ENCODE results near the gene CARD11. TPM values are rescaled to one million over a fixed set of nuclear protein-coding genes. Genes with fewer than 3 reads are reported as not detected.

Gene CARD11
- total RNA-seq, 2 experiments from 2014 or later, result 136 to 196 TPM

DNA sequence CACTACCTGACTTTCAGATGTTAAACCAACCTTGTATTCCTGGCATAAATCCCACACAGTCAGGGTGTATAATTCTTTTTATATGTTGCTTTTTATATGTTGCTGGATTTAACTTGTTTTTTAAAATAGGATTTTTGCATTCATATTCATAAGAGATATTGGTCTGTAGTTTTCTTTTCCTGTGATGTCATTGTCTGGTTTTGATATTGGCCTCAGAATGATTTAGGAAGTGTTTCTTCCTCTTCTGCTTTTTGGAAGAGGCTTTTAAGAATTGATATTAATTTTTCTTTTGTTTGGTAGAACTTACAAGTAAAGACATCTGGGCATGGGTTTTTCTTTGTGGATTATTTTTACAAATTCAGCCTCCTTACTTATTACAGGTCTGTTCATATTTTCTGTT is 93.1 kb downstream of the CARD11 start:
- no peak overlapping the region for H3K27ac Mint-ChIP-seq
- no peak overlapping the region for H3K4me3 Mint-ChIP-seq
- ATAC-seq (no peak), DNase-seq (no peak)
- peaks cover 14% of the 10 kb centered on the region for H3K9me3 Mint-ChIP-seq (ENCODE audit: low read depth)
- no peaks in the 10 kb centered on the region for H3K27me3 Mint-ChIP-seq
- CTCF ChIA-PET, result no interaction called here
- H3K36me3 Mint-ChIP-seq, result peaks cover 91% of the 10 kb centered on the region
- peaks cover 71% of the 10 kb centered on the region for H3K4me1 Mint-ChIP-seq

DNA sequence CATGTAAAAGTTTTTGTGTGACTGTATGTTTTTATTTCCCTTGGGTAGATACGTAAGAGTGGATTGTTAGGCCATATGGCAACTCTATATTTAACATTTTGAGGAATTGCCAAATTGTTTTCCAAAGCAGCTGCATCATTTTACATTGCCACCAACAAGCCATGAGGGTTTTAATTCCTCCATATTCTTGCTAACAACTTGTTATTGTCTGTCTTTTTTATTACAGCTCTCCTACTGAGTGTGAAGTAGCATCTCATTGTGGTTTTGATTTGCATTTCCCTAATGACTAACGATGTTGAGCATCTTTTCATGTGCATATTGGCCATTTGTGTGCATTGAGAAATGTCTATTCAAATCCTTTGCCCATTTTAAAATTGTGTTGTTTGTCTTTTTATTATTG is 94.9 kb downstream of the CARD11 start:
- Mint-ChIP-seq H3K4me1 (peaks cover 55% of the 10 kb centered on the region), H3K27ac (peak overlapping the region; percentile 6), H3K4me3 (no peak overlapping the region), H3K27me3 (no peaks in the 10 kb centered on the region), H3K36me3 (peaks cover 91% of the 10 kb centered on the region), H3K9me3 (ENCODE audit: low read depth) (peaks cover 14% of the 10 kb centered on the region)
- CTCF ChIA-PET, result interaction anchor here (1.3 kb wide), 1 partner anchor 36 kb away, joined by 3 read pairs; no protein-coding TSS in a partner anchor
- ATAC-seq, result no peak
- no peak for DNase-seq

DNA sequence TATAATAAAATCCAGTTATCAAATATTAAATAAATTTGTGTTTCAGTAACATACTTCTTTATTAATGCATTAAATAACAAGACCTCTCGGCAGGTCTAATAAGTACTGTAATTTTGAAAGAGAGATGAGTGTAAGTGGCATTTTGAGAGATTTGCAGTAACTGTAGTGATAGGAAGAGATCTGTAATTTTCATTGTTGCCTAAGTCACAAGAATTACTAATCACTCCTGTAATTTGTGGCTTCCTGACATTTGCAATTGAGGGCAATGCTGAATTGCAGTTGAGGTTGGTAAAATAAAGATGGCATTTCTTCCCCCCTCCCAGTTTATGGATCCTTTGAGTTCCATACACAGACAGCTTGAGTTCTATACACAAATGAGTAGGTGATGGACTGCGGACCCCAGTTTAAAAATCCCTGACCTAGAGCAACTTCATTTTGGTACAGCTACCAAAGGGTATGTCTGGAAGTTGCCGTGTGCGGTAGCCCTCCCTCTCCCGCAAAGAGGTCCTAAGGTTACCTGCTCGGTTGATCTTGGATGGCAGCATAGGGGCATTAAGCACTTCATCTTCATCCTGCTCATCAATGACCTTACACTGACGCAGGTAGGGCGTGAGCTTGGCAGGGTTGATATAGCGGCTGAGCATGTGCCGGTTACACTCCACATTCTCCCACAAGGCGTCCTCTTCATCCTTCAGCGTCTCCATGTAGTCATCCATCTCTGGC is 96.4 kb downstream of the CARD11 start:
- CTCF ChIA-PET, result interaction anchor here (0.7 to 1.3 kb wide), 2 partner anchors 9 to 37 kb away, joined by 3 read pairs; no protein-coding TSS in a partner anchor
- Mint-ChIP-seq H3K4me1 (peaks cover 46% of the 10 kb centered on the region), H3K27me3 (no peaks in the 10 kb centered on the region), H3K9me3 (ENCODE audit: low read depth) (peaks cover 14% of the 10 kb centered on the region), H3K36me3 (peaks cover 89% of the 10 kb centered on the region), H3K27ac (no peak overlapping the region), H3K4me3 (no peak overlapping the region)
- DNase-seq (peak; percentile 33), ATAC-seq (no peak)

- DNase-seq, result peak; percentile 11
- H3K27ac Mint-ChIP-seq, result peak overlapping the region; percentile 1
- CTCF ChIA-PET, result no interaction called here
- no peak for ATAC-seq
- H3K4me1 Mint-ChIP-seq, result peaks cover 31% of the 10 kb centered on the region
- no peaks in the 10 kb centered on the region for H3K27me3 Mint-ChIP-seq
- H3K9me3 Mint-ChIP-seq (ENCODE audit: low read depth), result peaks cover 2% of the 10 kb centered on the region
- peaks cover 88% of the 10 kb centered on the region for H3K36me3 Mint-ChIP-seq
- H3K4me3 Mint-ChIP-seq, result no peak overlapping the region
Observed at GRCh38 chr7:2945171-2945570, 98.5 kb downstream of the CARD11 start.

- Mint-ChIP-seq H3K9me3 (ENCODE audit: low read depth) (no peaks in the 10 kb centered on the region), H3K4me1 (peaks cover 30% of the 10 kb centered on the region), H3K27ac (peak overlapping the region; percentile 20), H3K4me3 (no peak overlapping the region), H3K36me3 (peaks cover 88% of the 10 kb centered on the region), H3K27me3 (no peaks in the 10 kb centered on the region)
- DNase-seq (no peak), ATAC-seq (no peak)
- CTCF ChIA-PET, result no interaction called here
Observed at GRCh38 chr7:2944739-2945138, 98.9 kb downstream of the CARD11 start.

- Mint-ChIP-seq H3K27me3 (no peaks in the 10 kb centered on the region), H3K4me3 (no peak overlapping the region), H3K9me3 (ENCODE audit: low read depth) (no peaks in the 10 kb centered on the region), H3K36me3 (peaks cover 88% of the 10 kb centered on the region), H3K4me1 (peaks cover 25% of the 10 kb centered on the region), H3K27ac (no peak overlapping the region)
- ATAC-seq (no peak), DNase-seq (peak; percentile 36)
- CTCF ChIA-PET, result no interaction called here
Observed at GRCh38 chr7:2943851-2944601, 99.6 kb downstream of the CARD11 start.

DNA sequence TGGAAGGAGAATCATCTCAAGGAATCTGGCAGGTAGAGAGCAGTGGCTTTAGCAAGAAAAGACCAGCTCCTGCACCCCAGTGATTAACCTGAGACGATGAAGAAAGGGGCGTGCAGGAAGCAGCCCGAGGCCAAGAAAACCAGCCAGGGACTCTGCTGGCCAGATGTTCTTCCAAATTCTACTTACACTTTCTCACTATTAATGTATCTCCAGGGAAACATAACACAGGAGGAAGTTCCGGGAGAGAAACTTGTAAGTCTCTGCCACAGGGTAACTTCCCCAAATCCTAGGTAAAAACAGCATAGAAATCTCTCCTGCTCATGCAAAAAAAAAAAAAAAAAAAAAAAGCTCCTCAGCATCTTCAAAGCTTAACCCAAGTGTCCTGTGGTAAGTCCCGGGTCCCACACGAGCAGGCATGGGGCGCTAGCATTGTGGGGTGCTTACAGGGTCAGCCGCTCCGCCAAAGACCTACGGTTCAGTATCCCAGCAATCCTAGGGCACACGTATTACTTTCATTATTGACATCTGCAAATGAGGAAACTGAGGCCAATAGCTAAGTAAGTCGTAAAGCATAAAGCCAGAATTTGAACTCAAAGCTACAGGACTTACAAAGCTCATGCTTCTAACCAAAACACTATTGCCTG is 102.3 kb downstream of the CARD11 start:
- Mint-ChIP-seq H3K4me1 (peaks cover 12% of the 10 kb centered on the region), H3K27ac (peak overlapping the region; percentile 16), H3K27me3 (no peaks in the 10 kb centered on the region), H3K9me3 (ENCODE audit: low read depth) (no peaks in the 10 kb centered on the region), H3K4me3 (no peak overlapping the region), H3K36me3 (peaks cover 81% of the 10 kb centered on the region)
- peak; percentile 21 for DNase-seq
- CTCF ChIA-PET, result interaction anchor here (1.5 kb wide), 1 partner anchor 52 kb away, joined by 3 read pairs; no protein-coding TSS in a partner anchor
- no peak for ATAC-seq

GRCh38 chr7:2940466-2940865 is 103.2 kb downstream of the CARD11 start:
- Mint-ChIP-seq H3K9me3 (ENCODE audit: low read depth) (no peaks in the 10 kb centered on the region), H3K4me1 (peaks cover 12% of the 10 kb centered on the region), H3K27me3 (no peaks in the 10 kb centered on the region), H3K27ac (peak overlapping the region; percentile 65), H3K4me3 (no peak overlapping the region), H3K36me3 (peaks cover 76% of the 10 kb centered on the region)
- ATAC-seq (no peak), DNase-seq (no peak)
- CTCF ChIA-PET, result no interaction called here

GRCh38 chr7:2939193-2939885 is 104.3 kb downstream of the CARD11 start:
- CTCF ChIA-PET, result no interaction called here
- no peaks in the 10 kb centered on the region for H3K27me3 Mint-ChIP-seq
- no peak overlapping the region for H3K4me3 Mint-ChIP-seq
- peaks cover 12% of the 10 kb centered on the region for H3K4me1 Mint-ChIP-seq
- H3K36me3 Mint-ChIP-seq, result peaks cover 77% of the 10 kb centered on the region
- H3K9me3 Mint-ChIP-seq (ENCODE audit: low read depth), result no peaks in the 10 kb centered on the region
- DNase-seq, result peak; percentile 39
- H3K27ac Mint-ChIP-seq, result peak overlapping the region; percentile 19
- ATAC-seq, result no peak

- Mint-ChIP-seq H3K4me1 (peaks cover 10% of the 10 kb centered on the region), H3K27ac (peak overlapping the region; percentile 6), H3K27me3 (no peaks in the 10 kb centered on the region), H3K36me3 (peaks cover 75% of the 10 kb centered on the region), H3K9me3 (ENCODE audit: low read depth) (no peaks in the 10 kb centered on the region), H3K4me3 (no peak overlapping the region)
- ATAC-seq (no peak), DNase-seq (no peak)
- CTCF ChIA-PET, result interaction anchor here (0.9 kb wide), 1 partner anchor 8 kb away, joined by 3 read pairs; no protein-coding TSS in a partner anchor
Observed at GRCh38 chr7:2938514-2939192, 105.0 kb downstream of the CARD11 start.

DNA sequence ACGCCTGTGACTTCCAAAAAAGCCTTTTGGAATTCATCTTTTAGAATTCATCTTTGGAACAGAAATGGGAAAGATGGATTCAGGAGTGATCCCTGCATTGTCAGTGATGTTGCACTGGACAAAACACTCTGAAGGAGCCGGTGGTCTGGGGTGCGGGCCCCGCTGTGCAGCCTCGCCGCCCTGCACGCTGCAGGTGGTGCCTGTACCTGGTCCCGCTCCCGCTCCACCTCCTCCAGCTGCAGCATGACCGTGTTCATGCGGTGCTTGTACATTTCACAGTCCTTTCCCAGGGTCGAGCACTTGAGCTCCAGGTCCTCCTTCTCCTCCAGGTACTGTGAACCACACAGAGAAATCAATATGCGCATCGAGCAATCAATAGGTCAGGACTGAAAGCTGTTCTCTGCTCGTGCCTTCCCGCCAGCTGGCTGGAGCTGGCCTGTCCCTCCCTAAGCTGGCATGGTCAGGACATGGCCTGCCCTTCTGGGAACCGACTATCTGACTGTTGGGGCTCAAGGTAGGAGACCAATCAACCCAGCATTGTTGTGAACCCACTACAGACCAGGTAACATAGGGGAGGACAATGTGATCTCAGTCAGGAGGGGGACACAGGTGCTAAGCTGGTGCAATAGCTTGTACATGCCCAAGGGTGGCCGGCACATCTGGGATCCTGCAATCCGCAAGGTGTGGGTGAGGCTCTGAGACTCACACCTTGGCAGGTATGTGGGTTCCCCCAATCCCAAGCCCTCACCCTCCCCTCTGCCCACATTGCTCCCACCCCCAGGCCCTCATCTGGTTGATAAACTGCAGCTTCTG is 105.8 kb downstream of the CARD11 start:
- CTCF ChIA-PET, result interaction anchor here (0.9 to 1.1 kb wide), 2 partner anchors 9 to 102 kb away, joined by 3 read pairs; no protein-coding TSS in a partner anchor
- no peak for DNase-seq
- H3K27ac Mint-ChIP-seq, result no peak overlapping the region
- no peak for ATAC-seq
- no peaks in the 10 kb centered on the region for H3K9me3 Mint-ChIP-seq (ENCODE audit: low read depth)
- no peaks in the 10 kb centered on the region for H3K27me3 Mint-ChIP-seq
- H3K4me3 Mint-ChIP-seq, result no peak overlapping the region
- H3K36me3 Mint-ChIP-seq, result peaks cover 74% of the 10 kb centered on the region
- H3K4me1 Mint-ChIP-seq, result peaks cover 10% of the 10 kb centered on the region
